H9 (cell line): ENCODE data around the gene MRPL28. TPM values are rescaled to one million over a fixed set of nuclear protein-coding genes. Genes with fewer than 3 reads are reported as not detected.
A peak's percentile ranks its signal among the peaks of the same experiment; 100 is the strongest.

ENCODE experiments used
- DNase-seq: peaks from one replicate; pipeline ENCODE4 v3.0.0-alpha.2; 2017
- H2AFZ ChIP-seq: one replicate; pipeline ENCODE4 v1.6.1; 2013; ENCODE audit warnings: mild to moderate bottlenecking, low read length, control low read depth, moderate library complexity
- H2AK5ac ChIP-seq: 2 replicates; pipeline ENCODE4 v1.6.1; 2013; ENCODE audit warnings: low read length, control low read depth, mixed read lengths; ENCODE audit not compliant: insufficient read length
- H2BK120ac ChIP-seq: one replicate; pipeline ENCODE4 v1.6.1; 2013; ENCODE audit warnings: low read depth, mild to moderate bottlenecking, low read length, control low read depth, inconsistent platforms; ENCODE audit not compliant: poor library complexity, severe bottlenecking
- H2BK12ac ChIP-seq: 2 replicates; pipeline ENCODE4 v1.6.1; 2013; ENCODE audit warnings: low read length, control low read depth, mixed read lengths, low read depth; ENCODE audit not compliant: insufficient read length
- H2BK15ac ChIP-seq: 2 replicates; pipeline ENCODE4 v1.6.1; 2013; ENCODE audit warnings: low read depth, low read length, control low read depth
- H2BK20ac ChIP-seq: one replicate; pipeline ENCODE4 v1.6.1; 2013; ENCODE audit warnings: low read depth, mild to moderate bottlenecking, low read length, control low read depth, inconsistent platforms; ENCODE audit not compliant: poor library complexity, severe bottlenecking
- H2BK5ac ChIP-seq: 2 replicates; pipeline ENCODE4 v1.6.1; 2013; ENCODE audit warnings: low read length, control low read depth, mixed read lengths; ENCODE audit not compliant: insufficient read length
- H3K14ac ChIP-seq: 2 replicates; pipeline ENCODE4 v1.6.1; 2013; ENCODE audit warnings: low read length, control low read depth; ENCODE audit not compliant: insufficient read depth
- H3K18ac ChIP-seq: 2 replicates; pipeline ENCODE4 v1.6.1; 2013; ENCODE audit warnings: low read depth, mild to moderate bottlenecking, mixed read lengths, low read length, control low read depth; ENCODE audit not compliant: insufficient read length
- H3K23ac ChIP-seq: 2 replicates; pipeline ENCODE4 v1.6.1; 2013; ENCODE audit warnings: low read length, control low read depth, mixed read lengths, low read depth; ENCODE audit not compliant: insufficient read length
- H3K23me2 ChIP-seq: 2 replicates; pipeline ENCODE4 v1.6.1; 2013; ENCODE audit warnings: low read depth, mild to moderate bottlenecking, mixed read lengths, low read length, control low read depth; ENCODE audit not compliant: insufficient read length, poor library complexity, severe bottlenecking
- H3K27ac ChIP-seq: 2 replicates; pipeline ENCODE4 v1.5.1; 2013; ENCODE audit warnings: low read length, control low read depth, mixed read lengths, low read depth; ENCODE audit not compliant: insufficient read length
- H3K27me3 ChIP-seq: 2 replicates; pipeline ENCODE4 v1.6.1; 2013; ENCODE audit warnings: low read length, control low read depth, inconsistent platforms; ENCODE audit not compliant: insufficient read depth
- H3K4ac ChIP-seq: 2 replicates; pipeline ENCODE4 v1.6.1; 2013; ENCODE audit warnings: low read depth, mild to moderate bottlenecking, control low read depth, inconsistent platforms, low read length, moderate library complexity
- H3K4me1 ChIP-seq: 2 replicates; pipeline ENCODE4 v1.6.1; 2013; ENCODE audit warnings: low read length, control low read depth, inconsistent platforms; ENCODE audit not compliant: insufficient read depth
- H3K4me2 ChIP-seq: 2 replicates; pipeline ENCODE4 v1.6.1; 2013; ENCODE audit warnings: low read length, control low read depth, mixed read lengths; ENCODE audit not compliant: insufficient read length, insufficient read depth
- H3K56ac ChIP-seq: 2 replicates; pipeline ENCODE4 v1.6.1; 2013; ENCODE audit warnings: low read depth, mild to moderate bottlenecking, mixed read lengths, low read length, control low read depth; ENCODE audit not compliant: insufficient read length
- H3K79me1 ChIP-seq: 2 replicates; pipeline ENCODE4 v1.6.1; 2013; ENCODE audit warnings: low read depth, mild to moderate bottlenecking, moderate library complexity, low read length, control low read depth, inconsistent platforms; ENCODE audit not compliant: insufficient read depth, poor library complexity, severe bottlenecking
- H3K79me2 ChIP-seq: 2 replicates; pipeline ENCODE4 v1.6.1; 2013; ENCODE audit warnings: low read length, control low read depth, inconsistent platforms; ENCODE audit not compliant: insufficient read depth
- H3K9ac ChIP-seq: 2 replicates; pipeline ENCODE4 v1.6.1; 2013; ENCODE audit warnings: low read length, control low read depth, mixed read lengths; ENCODE audit not compliant: insufficient read length; ENCODE audit errors: extremely low read depth
- H3K9me3 ChIP-seq: one replicate; pipeline ENCODE4 v1.6.1; 2013; ENCODE audit warnings: low read depth, low read length, inconsistent platforms; ENCODE audit not compliant: control insufficient read depth
- H3T11ph ChIP-seq: one replicate; pipeline ENCODE4 v1.6.1; 2013; ENCODE audit warnings: mild to moderate bottlenecking, low read length, control low read depth, inconsistent platforms
- H4K20me1 ChIP-seq: one replicate; pipeline ENCODE4 v1.6.1; 2013; ENCODE audit not compliant: control insufficient read depth, insufficient read length, insufficient read depth
- H4K5ac ChIP-seq: 2 replicates; pipeline ENCODE4 v1.6.1; 2013; ENCODE audit warnings: low read depth, mild to moderate bottlenecking, mixed read lengths, low read length, control low read depth; ENCODE audit not compliant: insufficient read length
- H4K8ac ChIP-seq: replicated peaks from 2 replicates; pipeline ENCODE4 v1.6.1; 2013; ENCODE audit warnings: low read length, control low read depth, mixed read lengths, low read depth; ENCODE audit not compliant: insufficient read length
- H4K91ac ChIP-seq: 2 replicates; pipeline ENCODE4 v1.6.1; 2013; ENCODE audit warnings: low read depth, mild to moderate bottlenecking, moderate library complexity, mixed read lengths, low read length, control low read depth; ENCODE audit not compliant: insufficient read length
- H3K27ac Mint-ChIP-seq, 3 experiments: 2 replicates in 2 of 3; 3 replicates in 1 of 3; pipeline ENCODE4 v1.8.0; 2020 to 2021; ENCODE audit warnings: mixed read lengths in 3 of 3, mild to moderate bottlenecking in 1 of 3, moderate library complexity in 1 of 3
- H3K27me3 Mint-ChIP-seq: 2 replicates; pipeline ENCODE4 v1.8.0; 2021; ENCODE audit warnings: low read depth, mild to moderate bottlenecking, moderate library complexity, mixed read lengths
- H3K36me3 Mint-ChIP-seq, 3 experiments: 2 replicates in 2 of 3; 3 replicates in 1 of 3; pipeline ENCODE4 v1.8.0; 2020 to 2021; ENCODE audit warnings: low read depth in 3 of 3, mixed read lengths in 3 of 3; ENCODE audit not compliant: insufficient read depth in 1 of 3
- H3K4me1 Mint-ChIP-seq, 2 experiments: 2 replicates each; pipeline ENCODE4 v1.8.0; 2020; ENCODE audit warnings: mixed read lengths in 2 of 2
- H3K4me3 Mint-ChIP-seq, 2 experiments: 2 replicates in 1 of 2; 3 replicates in 1 of 2; pipeline ENCODE4 v1.8.0; 2020 to 2021; ENCODE audit warnings: mild to moderate bottlenecking in 2 of 2, mixed read lengths in 2 of 2, moderate library complexity in 1 of 2
- H3K9me3 Mint-ChIP-seq, 2 experiments: 2 replicates in 1 of 2; 3 replicates in 1 of 2; pipeline ENCODE4 v1.8.0; 2020; ENCODE audit warnings: mild to moderate bottlenecking in 2 of 2, mixed read lengths in 2 of 2, moderate library complexity in 1 of 2
- WGBS: extraction: QIAGEN DNeasy Blood & Tissue Kit; methylation state at CpG from one replicate; pipeline ENCODE4 v1.1.7; 2013; ENCODE audit warnings: missing lambda C conversion rate, low lambda C conversion rate, mixed read lengths; ENCODE audit not compliant: insufficient read length; ENCODE audit errors: extremely low coverage; 5-methylcytosine and 5-hydroxymethylcytosine counted together
- total RNA-seq: library from RNA; stranded (reverse); gene quantifications from 2 replicates; pipeline ENCODE4 v1.2.1, GENCODE V29; 2021
- TF ChIP-seq, protein P1 (sequence below): fragments of 200-600 bp; sonication (generic); conservative IDR thresholded peaks from 3 replicates; pipeline ENCODE4 v1.8.0; 2021; ENCODE audit warnings: antibody characterized with exemption, mild to moderate bottlenecking

Gene MRPL28
- total RNA-seq, 1 experiment from 2014 or later, result 154 TPM

DNA sequence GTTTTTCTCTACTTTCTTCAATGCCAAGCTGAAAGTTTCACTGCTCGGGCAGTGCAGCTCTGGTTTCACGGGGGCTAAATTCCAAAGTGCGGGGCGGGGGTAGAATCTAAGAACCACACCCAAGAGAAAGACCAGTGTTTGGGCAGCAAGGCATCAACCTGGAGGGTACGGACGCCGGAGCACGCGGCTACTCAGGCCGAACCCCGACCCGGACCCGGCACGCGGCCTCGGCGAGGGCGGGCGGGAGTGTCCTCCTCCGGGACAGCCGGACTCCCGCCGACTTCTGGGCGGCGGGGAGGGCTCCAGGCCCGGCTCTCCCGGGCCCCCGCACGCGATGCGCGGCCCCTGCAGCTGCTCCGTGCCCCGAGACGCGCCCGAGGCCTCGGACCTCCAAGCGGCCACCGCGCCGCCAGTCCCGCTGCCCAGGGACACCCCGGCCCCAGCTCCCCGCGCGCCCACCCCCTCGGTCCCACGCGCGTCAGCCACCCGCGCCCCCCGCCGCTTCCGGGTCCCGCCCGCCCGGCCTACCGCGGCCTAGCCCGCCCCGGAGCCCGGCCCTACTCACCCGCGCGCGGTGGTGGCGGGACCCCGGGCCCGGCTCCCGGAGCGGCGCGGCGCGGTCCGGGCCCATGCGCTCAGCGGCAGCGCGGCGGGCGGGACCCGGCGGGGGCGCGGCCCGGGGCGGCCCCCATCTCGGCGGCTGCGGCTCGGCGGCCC is 18.4 kb downstream of the MRPL28 start:
- H2BK15ac ChIP-seq, result no peak overlapping the region
- H3K14ac ChIP-seq, result no peak overlapping the region
- no peaks in the 10 kb centered on the region for H3K9me3 ChIP-seq
- H3K36me3 Mint-ChIP-seq, result peaks cover 6 to 26% (median 7%) of the 10 kb centered on the region in 3 experiments; a peak in 6 of 7 replicates
- peaks cover 5 to 6% of the 10 kb centered on the region in 2 experiments; a peak in 3 of 4 replicates for H3K4me1 Mint-ChIP-seq
- H3K27ac ChIP-seq, result no peak overlapping the region
- DNase-seq, result no peak
- no peak overlapping the region for H3K4ac ChIP-seq
- H3K23ac ChIP-seq, result no peak overlapping the region
- TF ChIP-seq, protein P1, sequence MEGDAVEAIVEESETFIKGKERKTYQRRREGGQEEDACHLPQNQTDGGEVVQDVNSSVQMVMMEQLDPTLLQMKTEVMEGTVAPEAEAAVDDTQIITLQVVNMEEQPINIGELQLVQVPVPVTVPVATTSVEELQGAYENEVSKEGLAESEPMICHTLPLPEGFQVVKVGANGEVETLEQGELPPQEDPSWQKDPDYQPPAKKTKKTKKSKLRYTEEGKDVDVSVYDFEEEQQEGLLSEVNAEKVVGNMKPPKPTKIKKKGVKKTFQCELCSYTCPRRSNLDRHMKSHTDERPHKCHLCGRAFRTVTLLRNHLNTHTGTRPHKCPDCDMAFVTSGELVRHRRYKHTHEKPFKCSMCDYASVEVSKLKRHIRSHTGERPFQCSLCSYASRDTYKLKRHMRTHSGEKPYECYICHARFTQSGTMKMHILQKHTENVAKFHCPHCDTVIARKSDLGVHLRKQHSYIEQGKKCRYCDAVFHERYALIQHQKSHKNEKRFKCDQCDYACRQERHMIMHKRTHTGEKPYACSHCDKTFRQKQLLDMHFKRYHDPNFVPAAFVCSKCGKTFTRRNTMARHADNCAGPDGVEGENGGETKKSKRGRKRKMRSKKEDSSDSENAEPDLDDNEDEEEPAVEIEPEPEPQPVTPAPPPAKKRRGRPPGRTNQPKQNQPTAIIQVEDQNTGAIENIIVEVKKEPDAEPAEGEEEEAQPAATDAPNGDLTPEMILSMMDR, result no peak
- no peak overlapping the region for H2BK120ac ChIP-seq
- H2BK20ac ChIP-seq, result no peak overlapping the region
- no CpG with 5 or more reads among the region's 95 CpGs for WGBS
- no peak overlapping the region for H3T11ph ChIP-seq
- no peaks in the 10 kb centered on the region for H3K27me3 Mint-ChIP-seq
- peak overlapping the region; percentile 85 to 94 for H3K4me3 Mint-ChIP-seq
- H3K79me2 ChIP-seq, result peaks cover 15% of the 10 kb centered on the region; the same call in 1 of the 2 replicates
- no peak overlapping the region for H2BK5ac ChIP-seq
- peak overlapping the region; percentile 62 for H3K9ac ChIP-seq
- no peaks in the 10 kb centered on the region for H3K27me3 ChIP-seq
- H3K56ac ChIP-seq, result no peak overlapping the region
- H3K18ac ChIP-seq, result no peak overlapping the region
- H3K23me2 ChIP-seq, result peaks cover 4% of the 10 kb centered on the region
- H4K91ac ChIP-seq, result no peak overlapping the region
- no peak overlapping the region for H2AK5ac ChIP-seq
- no peak overlapping the region for H2AFZ ChIP-seq
- H4K5ac ChIP-seq, result no peak overlapping the region
- no peaks in the 10 kb centered on the region for H3K9me3 Mint-ChIP-seq
- H3K79me1 ChIP-seq, result peaks cover 5% of the 10 kb centered on the region
- no peak overlapping the region for H4K8ac ChIP-seq
- no peak overlapping the region for H2BK12ac ChIP-seq
- H4K20me1 ChIP-seq, result no peaks in the 10 kb centered on the region
- H3K4me2 ChIP-seq, result peak overlapping the region; percentile 57
- H3K4me1 ChIP-seq, result no peaks in the 10 kb centered on the region
- peak overlapping the region in 1 of 3 experiments; percentile 79; a peak in 1 of 7 replicates for H3K27ac Mint-ChIP-seq
